IMR-90 (cell line): ENCODE data around the gene GPR108.

Experiments
- CTCF ChIP-seq: conservative IDR thresholded peaks from 2 replicates; pipeline ENCODE4 v1.5.1; 2012; ENCODE audit warnings: mild to moderate bottlenecking, low read depth, low read length, improper control_type of control experiment
- MAZ ChIP-seq: IDR thresholded peaks from 2 replicates; pipeline ENCODE4 v1.6.1; 2012; ENCODE audit warnings: low read depth, mild to moderate bottlenecking, low read length, improper control_type of control experiment, moderate library complexity, borderline replicate concordance
- MXI1 ChIP-seq: IDR thresholded peaks from 2 replicates; pipeline ENCODE4 v1.6.1; 2012; ENCODE audit warnings: low read depth, mild to moderate bottlenecking, low read length, moderate library complexity, borderline replicate concordance
- POLR2A ChIP-seq: IDR thresholded peaks from 2 replicates; pipeline ENCODE4 v1.6.1; 2012; ENCODE audit warnings: mild to moderate bottlenecking, low read depth, low read length

- TF ChIP-seq MAZ (no peak), CTCF (no peak), MXI1 (no peak), POLR2A (no peak)
Observed at GRCh38 chr19:6713773-6714692, 23.3 kb downstream of the GPR108 start.
